Brain microvascular endothelial cell (primary cell): ENCODE results near the gene CRACDL.
A peak's percentile ranks its signal among the peaks of the same experiment; 100 is the strongest.
"Not testable (repeated sequence)": the region's sequence is repeated elsewhere in the genome, so short reads cannot be mapped to it uniquely, and the experiment has no call there.

ENCODE experiments used
- DNase-seq: peaks from one replicate; pipeline ENCODE4 v3.0.0-alpha.2; 2020
- H3K27ac ChIP-seq: fragments of 250-450 bp; sonication (Bioruptor Pico); 2 replicates; pipeline ENCODE4 v1.5.1; 2020; ENCODE audit warnings: mild to moderate bottlenecking, moderate library complexity
- H3K27me3 ChIP-seq: fragments of 250-450 bp; sonication (Bioruptor Pico); replicated peaks from 2 replicates; pipeline ENCODE4 v1.5.1; 2020; ENCODE audit warnings: mild to moderate bottlenecking
- H3K36me3 ChIP-seq: fragments of 250-450 bp; sonication (Bioruptor Pico); replicated peaks from 2 replicates; pipeline ENCODE4 v1.5.1; 2020; ENCODE audit warnings: mild to moderate bottlenecking
- H3K4me3 ChIP-seq: 2 replicates; pipeline ENCODE4 v1.5.1; 2011; ENCODE audit warnings: low read depth, mild to moderate bottlenecking, control low read depth, low read length, moderate library complexity
- in situ Hi-C: cut with HindIII; loops from 2 replicates; pipeline ENCODE4 v1.10.0; 2017; ENCODE audit warnings: low sequenced_read_pairs, low pct_ligation_motif_present
- TF ChIP-seq, protein P1 (sequence below): IDR thresholded peaks from 2 replicates; pipeline ENCODE4 v1.5.1; 2011; ENCODE audit warnings: low read depth, mild to moderate bottlenecking, moderate library complexity, low read length, control low read depth, inconsistent platforms; ENCODE audit errors: missing control alignments

Gene CRACDL

GRCh38 chr2:98759827-98760625 is 176.0 kb downstream of the CRACDL start:
- Histone ChIP-seq H3K4me3 (no peak overlapping the region), H3K27ac (no peak overlapping the region), H3K36me3 (no peaks in the 10 kb centered on the region), H3K27me3 (no peaks in the 10 kb centered on the region)
- DNase-seq: no peak
- TF ChIP-seq, protein P1, sequence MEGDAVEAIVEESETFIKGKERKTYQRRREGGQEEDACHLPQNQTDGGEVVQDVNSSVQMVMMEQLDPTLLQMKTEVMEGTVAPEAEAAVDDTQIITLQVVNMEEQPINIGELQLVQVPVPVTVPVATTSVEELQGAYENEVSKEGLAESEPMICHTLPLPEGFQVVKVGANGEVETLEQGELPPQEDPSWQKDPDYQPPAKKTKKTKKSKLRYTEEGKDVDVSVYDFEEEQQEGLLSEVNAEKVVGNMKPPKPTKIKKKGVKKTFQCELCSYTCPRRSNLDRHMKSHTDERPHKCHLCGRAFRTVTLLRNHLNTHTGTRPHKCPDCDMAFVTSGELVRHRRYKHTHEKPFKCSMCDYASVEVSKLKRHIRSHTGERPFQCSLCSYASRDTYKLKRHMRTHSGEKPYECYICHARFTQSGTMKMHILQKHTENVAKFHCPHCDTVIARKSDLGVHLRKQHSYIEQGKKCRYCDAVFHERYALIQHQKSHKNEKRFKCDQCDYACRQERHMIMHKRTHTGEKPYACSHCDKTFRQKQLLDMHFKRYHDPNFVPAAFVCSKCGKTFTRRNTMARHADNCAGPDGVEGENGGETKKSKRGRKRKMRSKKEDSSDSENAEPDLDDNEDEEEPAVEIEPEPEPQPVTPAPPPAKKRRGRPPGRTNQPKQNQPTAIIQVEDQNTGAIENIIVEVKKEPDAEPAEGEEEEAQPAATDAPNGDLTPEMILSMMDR: no peak
- in situ Hi-C loops: no loop called here

GRCh38 chr2:98759338-98759737 is 176.7 kb downstream of the CRACDL start:
- no peak for DNase-seq

DNA sequence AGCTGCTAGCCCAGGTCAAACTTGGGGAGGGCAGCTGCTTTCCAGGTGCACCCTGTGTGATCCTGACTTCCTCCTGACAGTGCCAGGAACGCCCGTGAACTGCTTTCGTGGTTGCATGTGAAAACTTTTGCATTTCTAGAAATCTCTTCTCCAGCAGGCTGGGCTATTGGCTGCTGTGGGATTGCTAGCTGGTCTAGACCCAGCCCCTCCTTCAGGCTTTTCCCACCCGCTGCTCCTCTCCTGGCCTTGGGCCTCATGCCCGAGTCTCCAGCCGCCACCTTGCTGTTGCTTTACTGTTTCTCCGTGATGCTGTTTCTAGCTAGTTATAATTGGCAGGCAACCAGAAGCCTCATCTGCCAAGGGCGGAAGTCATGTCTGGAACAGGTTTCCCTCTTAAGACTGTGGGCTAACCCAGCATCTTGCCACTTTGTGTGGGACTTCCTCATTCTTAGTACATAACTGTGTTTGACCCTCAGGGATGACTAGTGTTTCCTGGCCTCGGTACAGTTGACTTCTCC is 178.1 kb downstream of the CRACDL start:
- Histone ChIP-seq H3K27ac (peak overlapping the region; percentile 21), H3K4me3 (no peak overlapping the region), H3K27me3 (no peaks in the 10 kb centered on the region), H3K36me3 (no peaks in the 10 kb centered on the region)
- DNase-seq: peak; percentile 86
- TF ChIP-seq, protein P1: no peak
- in situ Hi-C loops: no loop called here

More at GRCh38 chr2:98759338-98759737, 176.7 kb downstream of the CRACDL start:
- H3K27me3 ChIP-seq: no peaks in the 10 kb centered on the region
- no peaks in the 10 kb centered on the region for H3K36me3 ChIP-seq
- no peak overlapping the region for H3K4me3 ChIP-seq
- H3K27ac ChIP-seq: no peak overlapping the region
- in situ Hi-C loops: no loop called here
- TF ChIP-seq, protein P1: no peak

- TF ChIP-seq, protein P1: no peak
- no peaks in the 10 kb centered on the region for H3K27me3 ChIP-seq
These were observed 182.2 kb downstream of the CRACDL start for GRCh38 chr2:98753801-98754200.

GRCh38 chr2:98752711-98753110 is 183.3 kb downstream of the CRACDL start:
- DNase-seq, H3K27ac ChIP-seq, H3K27me3 ChIP-seq, H3K36me3 ChIP-seq, H3K4me3 ChIP-seq, in situ Hi-C loops: not testable (repeated sequence)

More at GRCh38 chr2:98753801-98754200, 182.2 kb downstream of the CRACDL start:
- in situ Hi-C loops: no loop called here
- no peak overlapping the region for H3K4me3 ChIP-seq
- no peak overlapping the region for H3K27ac ChIP-seq
- H3K36me3 ChIP-seq: no peaks in the 10 kb centered on the region
- DNase-seq: no peak

- no peak overlapping the region for H3K27ac ChIP-seq
- TF ChIP-seq, protein P1: no peak
- no peaks in the 10 kb centered on the region for H3K36me3 ChIP-seq
- no peak for DNase-seq
- H3K4me3 ChIP-seq: no peak overlapping the region
- in situ Hi-C loops: no loop called here
- no peaks in the 10 kb centered on the region for H3K27me3 ChIP-seq
These were observed 184.3 kb downstream of the CRACDL start for GRCh38 chr2:98751748-98752147.
